ENCODE results near the gene PEX6.

DNA sequence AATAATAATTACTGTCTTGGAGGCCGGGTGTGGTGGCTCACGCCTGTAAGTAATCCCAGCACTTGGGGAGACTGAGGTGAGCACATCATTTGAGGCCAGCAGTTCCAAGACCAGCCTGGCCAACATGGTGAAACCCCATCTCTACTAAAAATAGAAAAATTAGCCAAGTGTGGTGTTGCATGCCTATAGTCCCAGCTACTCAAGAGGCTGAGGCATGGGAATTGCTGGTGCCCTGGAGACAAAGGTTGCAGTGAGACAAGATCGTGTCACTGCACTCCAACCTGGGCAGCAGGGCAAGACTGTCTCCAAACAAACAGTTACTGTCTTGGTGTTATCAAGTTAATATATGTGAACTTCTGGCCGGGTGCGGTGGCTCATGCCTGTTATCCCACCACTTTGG, 47.4 kb upstream of the PEX6 start:
- TF ChIP-seq, protein P1, sequence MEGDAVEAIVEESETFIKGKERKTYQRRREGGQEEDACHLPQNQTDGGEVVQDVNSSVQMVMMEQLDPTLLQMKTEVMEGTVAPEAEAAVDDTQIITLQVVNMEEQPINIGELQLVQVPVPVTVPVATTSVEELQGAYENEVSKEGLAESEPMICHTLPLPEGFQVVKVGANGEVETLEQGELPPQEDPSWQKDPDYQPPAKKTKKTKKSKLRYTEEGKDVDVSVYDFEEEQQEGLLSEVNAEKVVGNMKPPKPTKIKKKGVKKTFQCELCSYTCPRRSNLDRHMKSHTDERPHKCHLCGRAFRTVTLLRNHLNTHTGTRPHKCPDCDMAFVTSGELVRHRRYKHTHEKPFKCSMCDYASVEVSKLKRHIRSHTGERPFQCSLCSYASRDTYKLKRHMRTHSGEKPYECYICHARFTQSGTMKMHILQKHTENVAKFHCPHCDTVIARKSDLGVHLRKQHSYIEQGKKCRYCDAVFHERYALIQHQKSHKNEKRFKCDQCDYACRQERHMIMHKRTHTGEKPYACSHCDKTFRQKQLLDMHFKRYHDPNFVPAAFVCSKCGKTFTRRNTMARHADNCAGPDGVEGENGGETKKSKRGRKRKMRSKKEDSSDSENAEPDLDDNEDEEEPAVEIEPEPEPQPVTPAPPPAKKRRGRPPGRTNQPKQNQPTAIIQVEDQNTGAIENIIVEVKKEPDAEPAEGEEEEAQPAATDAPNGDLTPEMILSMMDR (IDR thresholded peaks at IDR 0.05): no peak
- TF ChIP-seq POLR2AphosphoS5 (IDR thresholded peaks at IDR 0.05): no peak
- no peak for TF ChIP-seq POLR2A (IDR thresholded peaks at IDR 0.05)

Measured in upper lobe of left lung (tissue), 4 donors.